Measurements from ENCODE around the gene TOPAZ1.

The TOPAZ1 gene

DNA sequence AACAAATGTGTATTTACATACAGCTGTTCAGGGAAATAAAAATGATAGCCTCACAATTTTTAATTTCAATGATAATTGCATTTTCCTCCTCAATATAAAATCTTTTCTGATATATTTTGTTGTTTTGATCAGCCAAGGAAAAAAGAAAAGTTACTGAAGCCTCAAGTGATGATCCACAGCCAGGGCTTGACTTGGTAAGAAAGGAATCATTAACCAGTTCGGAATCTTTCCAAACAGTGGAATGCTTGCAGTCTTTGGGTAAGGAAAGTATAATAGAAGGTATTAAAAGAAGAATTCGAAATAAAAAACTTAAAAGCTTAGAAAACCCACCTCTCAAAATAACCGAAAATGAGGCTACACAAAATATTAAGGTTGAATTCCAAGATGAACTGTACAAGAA lies 1.0 kb downstream of the TOPAZ1 start:
- DNase-seq (ENCODE audit: low read depth in 2 of 2), result no peak

DNA sequence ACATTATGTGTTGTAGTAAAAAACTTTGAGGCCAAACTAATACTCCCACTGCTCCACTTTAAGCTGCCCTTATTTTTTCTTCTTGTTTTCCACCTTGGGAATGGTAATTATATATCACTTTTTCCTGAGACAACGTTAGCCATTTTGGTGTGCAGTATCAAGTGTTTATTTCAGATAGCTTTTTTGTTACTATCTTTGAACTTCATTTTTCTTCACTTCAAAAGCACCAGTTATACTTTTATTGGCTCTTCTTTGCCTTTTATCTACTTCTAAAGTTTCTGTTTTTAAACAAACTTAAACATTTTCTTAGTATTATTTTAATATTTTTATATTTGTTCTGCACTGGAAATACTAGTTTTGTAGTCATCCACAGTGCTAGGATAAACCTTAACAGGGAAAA lies 6.5 kb downstream of the TOPAZ1 start:
- no peak for DNase-seq (ENCODE audit: low read depth in 2 of 2)

DNA sequence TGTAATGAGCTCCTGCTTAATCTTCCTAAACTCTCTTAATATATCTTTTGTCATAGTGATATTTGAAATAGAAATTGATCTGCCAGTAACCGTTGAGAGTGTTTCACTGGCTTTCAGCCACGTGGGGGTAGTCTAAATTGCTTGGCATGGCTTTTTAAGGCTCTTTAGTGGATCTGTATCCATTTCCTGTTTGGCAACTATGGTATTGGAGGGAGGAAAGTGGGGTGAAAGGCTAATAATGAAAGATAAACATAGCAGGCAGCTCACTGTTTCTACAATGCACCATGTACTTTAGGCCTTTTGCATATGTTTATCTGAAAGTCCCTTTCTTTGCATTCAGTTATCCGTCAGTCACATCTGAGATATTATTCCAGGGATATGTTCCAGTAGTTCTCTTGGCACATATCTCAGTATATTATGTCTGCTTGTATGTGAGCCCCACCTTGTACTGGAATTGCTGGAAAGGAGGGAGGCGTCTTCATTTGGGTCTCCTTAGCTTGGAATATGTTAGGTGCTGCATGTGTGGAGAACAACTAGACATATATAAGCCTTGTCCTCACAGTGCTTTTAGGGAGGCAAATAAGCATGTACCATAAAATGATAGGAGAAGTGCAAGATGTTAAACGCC lies 10.8 kb downstream of the TOPAZ1 start:
- DNase-seq (ENCODE audit: low read depth in 2 of 2), result no peak

DNA sequence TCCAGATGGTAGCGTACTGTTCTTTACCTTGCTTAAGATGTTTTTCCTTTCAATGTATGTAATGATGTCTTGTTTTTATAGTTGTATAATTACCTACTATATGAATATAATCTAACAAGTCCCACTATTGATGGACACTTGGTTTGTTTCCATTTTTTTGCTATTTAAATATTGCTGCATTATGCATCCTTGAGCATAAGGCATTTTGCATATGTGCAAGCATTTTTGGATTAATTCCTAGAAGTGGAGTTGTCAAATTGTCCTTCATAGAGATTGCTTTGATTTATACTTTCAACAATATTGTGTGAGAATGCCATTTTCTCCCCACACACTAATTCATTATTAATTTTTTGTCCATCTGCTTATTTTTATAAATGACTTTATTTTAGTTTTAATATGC lies 17.7 kb downstream of the TOPAZ1 start:
- no peak for DNase-seq (ENCODE audit: low read depth in 2 of 2)

DNA sequence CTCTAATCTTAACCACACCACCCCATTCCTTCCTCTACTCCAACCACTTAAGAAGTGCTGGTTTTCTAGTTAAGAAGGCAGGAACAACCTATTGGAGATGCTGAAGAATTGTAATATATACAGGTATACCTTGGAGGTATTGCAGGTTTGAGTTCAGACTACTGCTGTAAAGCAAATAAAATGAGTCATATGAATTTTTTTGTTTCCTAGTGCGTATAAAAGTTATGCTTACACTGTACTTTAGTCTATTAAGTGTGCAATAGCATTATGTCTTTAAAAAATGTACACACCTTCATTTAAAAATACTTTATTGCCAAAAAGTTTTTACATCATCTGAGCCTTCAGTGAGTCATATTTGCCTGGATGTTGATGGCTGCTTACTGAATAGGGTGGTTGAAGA lies 22.5 kb downstream of the TOPAZ1 start:
- DNase-seq (ENCODE audit: low read depth in 2 of 2), result no peak

DNA sequence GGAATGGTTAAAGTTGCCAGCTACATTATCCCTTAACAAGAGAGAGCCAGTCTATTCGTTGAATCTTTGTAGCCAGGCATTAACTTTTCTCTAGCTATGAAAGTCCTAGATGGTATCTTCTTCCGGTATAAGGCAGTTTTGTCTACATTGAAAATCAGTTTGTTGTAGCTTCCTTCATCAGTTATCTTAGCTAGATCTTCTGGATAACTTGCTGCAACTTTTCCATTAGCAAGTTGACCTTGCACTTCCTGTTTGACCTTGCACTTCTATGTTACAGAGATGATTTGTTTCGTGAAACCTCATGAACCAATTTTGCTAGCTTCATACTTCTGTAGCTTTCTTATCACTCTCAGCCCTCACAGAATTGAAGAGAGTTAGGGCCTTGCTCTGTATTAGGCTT lies 24.1 kb downstream of the TOPAZ1 start:
- no peak for DNase-seq (ENCODE audit: low read depth in 2 of 2)

DNA sequence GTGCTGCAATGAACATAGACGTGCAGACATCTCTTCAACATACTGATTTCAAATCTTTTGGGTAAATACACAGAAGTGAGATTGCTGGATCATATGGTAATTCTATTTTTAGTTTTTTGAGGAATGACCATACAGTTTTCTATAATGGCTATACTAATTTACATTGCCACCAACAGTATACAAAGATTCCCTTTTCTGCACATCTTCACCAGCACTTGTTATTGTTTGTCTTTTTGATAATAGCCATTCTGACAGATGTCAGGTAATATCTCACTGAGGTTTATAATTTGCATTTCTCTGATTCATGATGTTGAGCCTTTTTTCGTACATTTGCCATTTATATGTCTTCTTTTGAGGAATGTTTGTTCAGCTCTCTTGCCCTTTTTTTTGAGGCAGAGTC lies 30.5 kb downstream of the TOPAZ1 start:
- DNase-seq (ENCODE audit: low read depth in 2 of 2), result no peak

DNA sequence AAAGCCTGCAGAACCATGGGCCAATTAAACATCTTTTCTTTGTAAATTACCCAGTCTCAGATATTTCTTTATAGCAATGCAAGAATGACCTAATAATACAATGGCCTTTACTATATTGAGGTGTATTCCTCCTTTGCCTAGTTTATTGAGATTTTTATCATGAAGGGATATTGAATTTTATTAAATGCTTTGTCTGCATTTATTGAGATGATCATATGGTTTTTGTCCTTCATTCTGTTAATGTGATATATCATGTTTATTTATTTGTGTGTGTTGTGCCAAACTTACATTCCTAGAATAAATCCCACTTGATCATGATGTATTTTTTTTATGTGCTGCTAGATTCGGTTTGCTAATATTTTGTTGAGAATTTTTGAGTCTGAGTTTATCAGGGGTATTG lies 36.2 kb downstream of the TOPAZ1 start:
- no peak for DNase-seq (ENCODE audit: low read depth in 2 of 2)

DNA sequence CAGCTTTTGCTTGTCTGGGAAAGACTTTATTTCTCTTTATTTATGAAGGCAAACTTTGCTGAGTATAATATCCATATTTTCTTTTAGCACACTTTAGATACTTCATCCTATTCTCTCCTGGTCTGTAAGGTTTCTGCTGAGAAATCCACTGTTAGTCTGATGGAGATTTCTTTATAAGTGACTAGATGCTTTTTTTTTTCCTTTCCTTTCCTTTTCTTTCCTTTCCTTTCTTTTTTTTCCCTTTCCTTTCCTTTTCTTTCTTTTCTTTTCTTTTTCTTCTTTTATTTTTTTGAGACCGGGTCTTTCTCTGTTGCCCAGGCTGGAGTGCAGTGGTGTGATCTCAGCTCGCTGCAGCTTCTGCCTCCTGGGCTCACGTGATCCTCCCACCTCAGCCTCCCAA lies 38.4 kb downstream of the TOPAZ1 start:
- no peak for DNase-seq (ENCODE audit: low read depth in 2 of 2)

DNA sequence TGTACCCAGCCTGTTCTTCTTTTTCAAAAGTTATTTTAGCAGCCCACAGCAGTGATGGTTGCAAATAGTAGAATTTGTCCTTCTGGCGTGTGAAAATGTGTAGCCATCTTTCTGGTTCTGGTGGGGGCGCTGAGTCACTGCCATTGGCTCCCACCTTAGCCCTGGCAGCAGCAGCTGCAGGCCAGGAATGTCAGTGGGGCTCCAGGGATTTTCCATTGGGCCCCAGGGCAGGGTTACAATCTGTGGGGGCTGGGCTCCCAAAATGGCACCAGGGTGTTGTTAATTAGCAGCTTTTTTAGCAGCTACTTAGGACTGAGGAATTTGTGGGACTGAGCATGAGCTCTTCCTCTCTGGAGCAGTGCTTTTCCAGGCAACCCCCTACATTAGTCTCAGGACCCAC lies 38.9 kb downstream of the TOPAZ1 start:
- DNase-seq (ENCODE audit: low read depth in 2 of 2), result no peak

DNA sequence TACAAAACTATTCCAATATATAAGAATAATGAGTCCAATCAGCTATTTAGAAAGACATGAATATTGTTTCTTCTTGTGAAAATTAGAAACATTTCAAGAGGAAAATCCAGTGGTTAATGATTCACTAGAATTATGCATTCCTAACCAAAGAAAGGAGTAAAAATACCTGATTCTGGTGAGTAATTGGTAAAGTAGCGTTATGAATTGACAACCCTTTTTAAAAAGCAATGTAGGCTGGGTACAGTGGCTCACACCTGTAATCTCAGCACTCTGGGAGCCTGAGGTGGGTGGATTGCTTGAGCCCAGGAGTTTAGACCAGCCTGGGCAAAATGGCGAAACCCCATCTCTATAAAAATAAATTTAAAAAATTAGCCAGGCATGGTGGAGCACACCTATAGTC lies 43.3 kb downstream of the TOPAZ1 start:
- no peak for DNase-seq (ENCODE audit: low read depth in 2 of 2)

DNA sequence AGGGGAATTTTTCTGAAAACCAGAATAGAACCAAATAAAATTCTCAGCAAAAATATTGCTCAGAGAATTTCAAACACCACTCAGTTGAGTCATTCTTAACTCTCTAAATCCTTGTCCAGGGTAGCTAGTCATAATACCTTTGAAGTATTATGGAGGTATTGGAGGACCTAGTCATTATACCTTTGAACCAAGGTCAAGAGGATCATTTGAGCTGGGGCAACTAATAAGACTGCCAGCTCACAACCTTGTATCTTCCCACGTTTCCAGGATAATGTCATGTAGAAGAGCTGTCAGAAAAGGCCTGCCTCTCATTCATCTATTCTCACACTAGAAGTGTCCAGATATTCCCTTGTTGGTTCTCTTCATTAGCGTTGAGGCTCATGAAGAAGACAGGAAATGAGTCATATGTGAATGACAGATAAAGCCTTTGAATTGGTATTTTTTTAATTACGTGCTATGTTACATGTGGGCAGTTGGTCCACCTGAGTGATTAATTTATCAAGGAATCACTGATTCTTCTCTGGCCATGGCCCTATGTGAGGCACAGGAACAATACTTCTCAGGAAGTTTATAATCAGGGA lies 48.3 kb downstream of the TOPAZ1 start:
- DNase-seq (ENCODE audit: low read depth in 2 of 2), result no peak

DNA sequence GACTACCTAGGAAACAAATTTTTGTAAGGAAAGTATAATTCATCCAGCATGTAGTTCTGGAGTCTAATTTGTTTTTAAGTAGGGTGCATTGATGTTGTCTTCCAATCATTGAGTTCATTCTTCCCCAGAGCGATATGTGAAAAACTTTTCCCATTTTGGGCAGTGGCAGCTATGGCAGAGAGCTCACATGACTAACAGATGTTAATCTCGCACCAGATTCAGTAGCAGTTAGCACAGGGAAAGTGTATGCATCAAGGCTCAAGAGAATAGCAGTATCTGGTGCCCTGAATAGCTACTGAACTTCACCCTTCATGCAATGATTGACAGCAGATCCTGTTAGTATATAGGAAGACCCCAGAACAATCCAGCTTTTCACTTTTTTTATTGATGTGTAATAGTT lies 50.6 kb downstream of the TOPAZ1 start:
- no peak for DNase-seq (ENCODE audit: low read depth in 2 of 2)

DNA sequence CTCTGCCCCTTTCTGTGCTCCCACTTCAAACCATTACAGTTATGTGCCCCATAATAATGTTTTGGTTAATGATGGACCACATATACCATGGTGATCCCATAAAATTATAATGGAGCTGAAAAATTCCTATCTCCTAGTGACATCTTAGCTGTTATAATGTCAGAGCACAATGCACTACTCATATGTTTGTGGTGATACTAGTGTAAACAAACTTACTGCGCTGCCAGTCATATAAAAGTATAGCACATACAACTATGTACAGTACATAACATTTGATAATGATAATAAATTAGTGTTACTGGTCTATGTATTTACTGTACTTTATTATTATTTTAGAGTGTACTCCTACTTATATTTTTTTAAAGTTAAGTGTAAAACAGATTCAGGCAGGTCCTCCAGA lies 51.3 kb downstream of the TOPAZ1 start:
- no peak for DNase-seq (ENCODE audit: low read depth in 2 of 2)

DNA sequence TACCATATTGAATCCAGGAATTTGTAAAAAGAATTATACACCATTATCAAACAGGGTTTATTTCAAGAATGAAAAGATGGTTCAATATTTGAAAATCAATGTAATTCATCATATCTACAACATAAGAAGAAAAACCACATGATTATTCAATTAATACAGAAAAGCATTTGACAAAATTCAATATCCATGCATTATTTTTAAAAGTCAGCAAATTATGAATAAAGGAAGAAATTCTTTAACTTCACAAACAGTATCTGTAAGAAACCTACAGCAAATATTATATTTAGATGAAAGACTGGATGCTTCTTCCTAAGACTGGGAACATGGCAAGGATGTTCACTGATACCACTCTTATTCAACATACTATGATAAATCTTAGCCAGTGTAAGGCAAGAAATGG lies 55.6 kb downstream of the TOPAZ1 start:
- no peak for DNase-seq (ENCODE audit: low read depth in 2 of 2)

DNA sequence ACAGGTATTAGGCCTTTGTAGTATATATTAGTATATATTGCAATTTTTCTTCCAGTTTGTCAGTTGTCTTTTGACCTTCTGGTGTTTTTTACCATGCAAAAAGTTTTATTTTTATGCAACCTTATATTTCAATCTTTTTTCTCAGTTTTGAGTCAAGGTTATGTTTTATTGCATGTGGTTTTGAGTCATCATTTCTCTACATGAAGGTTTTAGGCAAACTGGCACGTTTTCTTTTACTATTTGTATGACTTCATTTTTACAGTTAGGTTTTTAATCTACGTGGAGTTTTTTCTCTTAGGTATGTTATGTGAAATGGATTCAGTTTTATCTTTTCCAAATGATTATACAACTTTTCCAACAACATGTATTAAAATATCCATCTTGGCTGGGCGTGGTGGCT lies 60.1 kb downstream of the TOPAZ1 start:
- DNase-seq (ENCODE audit: low read depth in 2 of 2), result no peak

DNA sequence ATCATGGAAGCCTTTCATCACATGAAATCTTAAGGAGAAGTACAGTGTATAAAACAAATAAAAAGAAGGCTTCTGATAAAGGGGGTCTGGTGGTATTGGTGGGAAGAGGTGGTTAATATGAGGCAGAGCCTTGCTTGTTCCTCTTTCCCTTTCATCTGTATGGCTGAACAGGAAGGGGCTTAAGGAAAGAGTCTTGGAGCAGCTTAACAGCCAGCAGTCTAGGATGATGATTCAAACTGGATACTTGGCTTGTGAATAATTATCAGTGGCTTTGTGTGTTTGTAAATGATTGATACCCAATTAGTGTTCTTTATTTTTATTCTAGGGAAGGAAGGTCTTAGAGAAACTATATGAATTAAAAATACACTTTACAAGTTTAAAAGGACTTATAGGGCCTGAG lies 67.8 kb downstream of the TOPAZ1 start:
- no peak for DNase-seq (ENCODE audit: low read depth in 2 of 2)

DNA sequence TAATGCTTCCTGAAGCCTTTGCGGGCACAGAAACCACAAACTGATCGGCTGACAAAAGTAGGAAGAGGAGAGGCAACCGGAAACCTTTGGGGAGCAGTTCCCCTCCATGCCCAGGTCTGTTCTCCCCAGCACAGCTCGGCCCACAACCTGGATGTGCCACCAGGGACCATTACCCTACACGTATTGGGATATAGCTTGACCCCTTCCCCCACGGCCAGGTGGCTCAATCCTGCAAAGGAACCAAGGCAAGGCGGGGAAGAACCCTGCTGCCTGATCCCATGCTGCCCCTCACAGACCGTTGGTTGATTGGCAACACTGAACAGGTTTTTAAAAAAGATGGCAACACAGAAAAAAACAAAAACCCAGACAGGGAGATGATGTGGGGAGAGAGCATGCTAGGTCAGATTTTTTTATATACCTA lies 77.2 kb downstream of the TOPAZ1 start:
- DNase-seq (ENCODE audit: low read depth in 2 of 2), result no peak

DNA sequence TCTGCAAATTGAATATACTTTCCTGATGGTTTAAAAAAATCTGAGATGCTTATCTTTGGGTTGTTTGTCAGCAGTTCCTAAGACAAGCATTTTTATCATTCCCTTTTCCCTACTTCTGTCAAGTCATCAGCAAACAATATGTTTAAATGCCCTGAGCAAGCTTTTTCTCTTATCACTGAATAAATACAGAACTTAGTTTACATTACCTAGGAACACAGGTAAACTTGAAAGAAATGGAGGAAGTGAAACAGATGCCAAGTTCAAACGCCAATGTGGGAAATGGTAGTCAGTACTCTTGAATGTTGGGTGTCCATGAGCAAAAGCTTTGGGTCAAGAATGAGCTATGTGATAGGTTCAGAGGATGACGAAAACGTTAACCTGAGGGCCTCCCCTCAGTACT lies 79.6 kb downstream of the TOPAZ1 start:
- no peak for DNase-seq (ENCODE audit: low read depth in 2 of 2)

DNA sequence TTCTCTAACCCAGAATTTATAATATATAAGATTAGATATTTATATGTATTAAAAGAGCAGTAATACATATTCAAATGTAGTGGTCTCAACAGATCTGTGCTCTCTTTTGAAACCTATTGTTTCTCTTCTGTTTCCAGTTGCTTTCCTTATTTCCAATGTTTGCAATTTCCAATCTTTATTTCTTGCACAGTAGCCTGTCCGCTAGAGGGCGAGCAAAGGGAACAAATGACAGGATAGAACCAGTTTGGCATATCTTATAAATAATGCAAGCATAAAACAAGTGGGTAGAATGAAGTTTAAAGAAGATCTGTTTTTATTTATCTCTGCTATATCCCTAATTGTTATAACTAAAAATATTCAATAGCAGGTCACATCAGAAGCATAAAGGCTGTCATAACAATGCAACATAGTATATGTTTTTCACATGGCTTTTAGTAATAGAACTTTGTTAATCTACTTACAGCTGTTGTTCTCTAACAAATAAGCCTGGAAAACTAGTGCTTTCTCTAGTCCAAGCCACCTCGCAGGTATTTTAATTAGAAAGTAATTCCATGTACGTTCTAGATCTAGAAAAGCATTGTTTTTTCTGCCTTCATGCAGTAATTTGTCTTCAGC lies 81.8 kb downstream of the TOPAZ1 start:
- DNase-seq (ENCODE audit: low read depth in 2 of 2), result peak in 1 of 2 donors; percentile 38

DNA sequence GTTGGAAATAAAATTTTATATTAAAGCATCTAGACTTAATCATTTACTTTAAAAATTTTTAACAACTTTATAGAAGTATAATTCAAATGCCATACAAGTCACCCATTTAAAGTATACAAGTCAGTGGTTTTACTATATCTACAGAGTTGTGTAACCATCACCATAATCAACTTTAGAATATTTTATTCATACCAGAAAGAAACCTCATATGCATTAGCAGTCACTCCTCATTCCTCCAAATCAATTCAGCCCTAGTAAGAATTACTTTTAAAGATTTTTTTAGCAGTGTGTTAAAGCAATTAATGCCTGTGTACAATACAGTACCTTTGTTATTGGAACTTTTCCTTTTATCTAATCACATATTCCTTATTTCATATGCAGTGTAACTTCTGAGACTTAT lies 82.9 kb downstream of the TOPAZ1 start:
- no peak for DNase-seq (ENCODE audit: low read depth in 2 of 2)

DNA sequence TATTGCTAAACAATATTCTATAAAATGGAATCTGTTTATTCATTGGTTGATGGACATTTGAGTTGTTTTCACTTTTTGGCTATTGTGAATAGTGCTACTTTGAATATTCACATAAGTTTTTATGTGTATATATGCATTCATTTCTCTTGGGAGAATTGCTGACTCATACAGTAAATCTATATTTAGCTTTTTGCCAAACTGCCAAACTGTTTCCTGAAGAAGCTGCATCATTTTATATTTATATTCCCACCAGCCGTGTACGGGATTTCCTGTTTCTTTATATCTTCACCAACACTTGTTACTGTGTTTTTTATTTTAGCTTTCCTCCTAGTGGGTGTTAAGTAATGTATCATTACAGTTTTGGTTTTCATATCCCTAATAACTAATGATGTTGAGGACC lies 84.3 kb downstream of the TOPAZ1 start:
- no peak for DNase-seq (ENCODE audit: low read depth in 2 of 2)

DNA sequence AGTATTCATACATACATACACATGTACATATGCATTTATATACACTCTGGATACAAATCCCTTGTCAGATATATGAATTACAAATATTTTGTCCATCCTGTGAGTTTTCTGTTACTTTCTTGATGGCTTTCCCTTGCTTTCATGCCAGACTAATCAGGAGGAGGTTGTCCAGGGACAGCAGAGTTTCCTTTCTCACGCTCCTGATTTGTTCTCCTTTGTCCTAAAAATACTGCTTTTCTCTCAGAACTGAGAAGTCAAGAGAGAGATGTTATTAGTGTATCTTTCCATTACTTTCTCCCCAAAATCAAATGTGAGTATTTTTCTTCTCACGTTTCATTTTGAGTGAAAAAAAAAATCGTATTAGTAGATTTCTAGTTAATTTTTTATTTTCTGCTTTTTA lies 84.8 kb downstream of the TOPAZ1 start:
- DNase-seq (ENCODE audit: low read depth in 2 of 2), result no peak

DNA sequence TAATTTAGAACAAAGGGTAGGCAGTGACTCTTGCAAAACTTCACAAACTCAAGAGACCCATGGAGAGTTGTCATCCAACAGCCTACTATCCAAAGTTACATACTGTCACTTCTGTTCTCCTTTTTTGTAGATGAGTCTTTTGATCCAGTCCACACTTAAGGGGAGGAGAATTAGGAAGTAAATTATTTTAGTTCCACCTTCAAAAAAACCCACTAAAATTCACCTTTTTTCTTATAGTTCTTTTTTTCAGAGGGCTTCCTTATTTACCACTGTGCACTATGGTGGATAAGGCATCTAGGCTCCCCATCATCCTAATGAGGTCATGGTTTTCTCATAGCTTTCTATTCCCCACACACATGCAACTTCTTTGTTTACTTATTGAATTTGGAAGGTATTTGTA lies 88.3 kb downstream of the TOPAZ1 start:
- no peak for DNase-seq (ENCODE audit: low read depth in 2 of 2)
